Sigmoid colon (tissue), 7 donors: ENCODE results near the gene NTNG1. TPM values are rescaled to one million over a fixed set of nuclear protein-coding genes. Genes with fewer than 3 reads are reported as not detected.

Source experiments
- DNase-seq: peaks from one replicate; pipeline ENCODE4 v3.0.0-alpha.2; 2019
- H3K27ac ChIP-seq, 4 donors: fragments of 200-600 bp; sonication (generic); one replicate each; pipeline ENCODE4 v1.5.1; 2016 to 2019; ENCODE audit warnings: mild to moderate bottlenecking in 1 of 4
- H3K27me3 ChIP-seq, 3 donors: fragments of 200-600 bp; sonication (generic); one replicate each; pipeline ENCODE4 v1.5.1; 2019; ENCODE audit warnings: mild to moderate bottlenecking in 1 of 3
- H3K36me3 ChIP-seq, 4 donors: fragments of 200-600 bp; sonication (generic); one replicate each; pipeline ENCODE4 v1.5.1; 2016 to 2019
- H3K4me1 ChIP-seq, 4 donors: fragments of 200-600 bp; sonication (generic); one replicate each; pipeline ENCODE4 v1.5.1; 2017 to 2019
- H3K4me3 ChIP-seq, 4 donors: fragments of 200-600 bp; sonication (generic); one replicate each; pipeline ENCODE4 v1.5.1; 2017 to 2019; ENCODE audit warnings: mild to moderate bottlenecking in 2 of 4, moderate library complexity in 1 of 4
- H3K9me3 ChIP-seq, 4 donors: fragments of 200-600 bp in 3 of 4; sonication (generic) in 3 of 4; one replicate each; pipeline versions ENCODE4 v1.5.1 to v1.6.1; 2013 to 2019
- CTCF ChIP-seq, 4 experiments: fragments of 450-650 bp in 3 of 4; fragments of 200-600 bp in 1 of 4; IDR thresholded peaks; one replicate each; pipeline ENCODE4 v1.5.1; 2016 to 2019; ENCODE audit warnings: antibody characterized with exemption in 4 of 4, mild to moderate bottlenecking in 3 of 4, moderate library complexity in 2 of 4
- EP300 ChIP-seq, 4 donors: sonication (generic); formaldehyde crosslinking; IDR thresholded peaks; one replicate each; pipeline ENCODE4 v1.6.1; 2017; ENCODE audit warnings: antibody characterized with exemption in 4 of 4
- POLR2A ChIP-seq, 2 donors: fragments of 450-650 bp; IDR thresholded peaks; one replicate each; pipeline ENCODE4 v1.6.1; 2016; ENCODE audit warnings: antibody characterized with exemption in 2 of 2, mild to moderate bottlenecking in 2 of 2, moderate library complexity in 2 of 2
- POLR2AphosphoS5 ChIP-seq, 4 donors: sonication (generic); formaldehyde crosslinking; IDR thresholded peaks; one replicate each; pipeline ENCODE4 v1.6.1; 2017; ENCODE audit warnings: antibody characterized with exemption in 4 of 4
- WGBS, 2 donors: extraction: QIAGEN DNeasy Blood & Tissue Kit; methylation state at CpG; one replicate each; pipeline ENCODE4 v1.1.7; 2013; 5-methylcytosine and 5-hydroxymethylcytosine counted together
- intact Hi-C: fragments of 100-400 bp; cut with DNase I; formaldehyde crosslinking; loops from one replicate; pipeline ENCODE4 v1.15.1; 2023
- polyA plus RNA-seq, 3 donors: library from polyadenylated mRNA; stranded (reverse); fragments of 200-250 nt; gene quantifications; one replicate each; pipeline ENCODE4 v1.2.3, GENCODE V29; 2013
- total RNA-seq, 4 donors: library from RNA; depleted of rRNA; stranded (reverse); fragments of >200 nt; gene quantifications; one replicate each; pipeline ENCODE4 v1.1.0, GENCODE V29; 2016
- donor health status: healthy with polysubstance abuse.
- donor health status: Bipolar disorder and iron deficiency.
- donor health status: healthy.

The NTNG1 gene
- total and polyA plus RNA-seq, 7 donors = under 0.01 to 32.5 (median 9.5) TPM; not detected in 1

- DNase-seq = no peak
- H3K27ac ChIP-seq = no peak overlapping the region
- H3K4me3 ChIP-seq = no peak overlapping the region
- TF ChIP-seq POLR2A (IDR thresholded peaks at IDR 0.05) (no peak), POLR2AphosphoS5 (IDR thresholded peaks at IDR 0.05) (no peak), CTCF (IDR thresholded peaks at IDR 0.05) (no peak), EP300 (IDR thresholded peaks at IDR 0.05) (no peak)
- no peaks in the 10 kb centered on the region for H3K36me3 ChIP-seq
- intact Hi-C loops = no loop called here
- peaks cover 0 to 9% (median 4%) of the 10 kb centered on the region in 4 donors for H3K4me1 ChIP-seq
- WGBS, 2 donors = 88 to 92% methylated on average over 3 of the region's 3 CpGs
- no peaks in the 10 kb centered on the region for H3K9me3 ChIP-seq
- H3K27me3 ChIP-seq = no peaks in the 10 kb centered on the region
These were observed 10.5 kb downstream of the NTNG1 start for GRCh38 chr1:107151295-107151694.

DNA sequence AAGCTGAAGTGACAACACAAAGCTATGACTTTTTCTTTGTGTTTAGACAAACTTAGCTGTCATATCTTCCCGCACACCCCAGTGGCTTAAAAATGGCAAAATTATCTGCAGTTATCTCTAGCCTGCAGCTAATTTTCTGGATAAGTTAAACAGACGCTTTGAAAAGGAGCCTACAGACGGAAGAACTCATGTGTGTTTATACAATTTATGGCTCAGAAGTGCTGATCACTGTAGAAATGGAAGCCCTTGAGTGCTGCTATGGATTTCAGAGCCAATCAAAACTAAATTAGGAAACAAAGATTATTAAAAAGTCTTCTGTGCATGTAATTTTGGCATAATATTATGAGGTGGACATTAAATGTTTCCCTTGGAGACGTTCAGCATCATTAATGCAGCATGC is 11.6 kb downstream of the NTNG1 start:
- Histone ChIP-seq H3K27ac (no peak overlapping the region), H3K4me1 (peaks cover 0 to 9% (median 4%) of the 10 kb centered on the region in 4 donors), H3K4me3 (no peak overlapping the region), H3K27me3 (no peaks in the 10 kb centered on the region), H3K36me3 (no peaks in the 10 kb centered on the region), H3K9me3 (no peaks in the 10 kb centered on the region)
- intact Hi-C loops = no loop called here
- DNase-seq = no peak
- TF ChIP-seq EP300 (IDR thresholded peaks at IDR 0.05) (no peak), POLR2AphosphoS5 (IDR thresholded peaks at IDR 0.05) (no peak), CTCF (IDR thresholded peaks at IDR 0.05) (no peak), POLR2A (IDR thresholded peaks at IDR 0.05) (no peak)
- WGBS, 2 donors = 40 to 60% methylated on average over 4 of the region's 4 CpGs

GRCh38 chr1:107153014-107153413 is 12.2 kb downstream of the NTNG1 start:
- no peaks in the 10 kb centered on the region for H3K9me3 ChIP-seq
- TF ChIP-seq POLR2A (IDR thresholded peaks at IDR 0.05) (no peak), CTCF (IDR thresholded peaks at IDR 0.05) (no peak), POLR2AphosphoS5 (IDR thresholded peaks at IDR 0.05) (no peak), EP300 (IDR thresholded peaks at IDR 0.05) (no peak)
- peaks cover 0 to 9% (median 4%) of the 10 kb centered on the region in 4 donors for H3K4me1 ChIP-seq
- no peak overlapping the region for H3K4me3 ChIP-seq
- intact Hi-C loops = no loop called here
- H3K36me3 ChIP-seq = no peaks in the 10 kb centered on the region
- no peak for DNase-seq
- WGBS, 2 donors = 58 to 84% methylated on average over 2 of the region's 2 CpGs
- no peaks in the 10 kb centered on the region for H3K27me3 ChIP-seq
- no peak overlapping the region for H3K27ac ChIP-seq

DNA sequence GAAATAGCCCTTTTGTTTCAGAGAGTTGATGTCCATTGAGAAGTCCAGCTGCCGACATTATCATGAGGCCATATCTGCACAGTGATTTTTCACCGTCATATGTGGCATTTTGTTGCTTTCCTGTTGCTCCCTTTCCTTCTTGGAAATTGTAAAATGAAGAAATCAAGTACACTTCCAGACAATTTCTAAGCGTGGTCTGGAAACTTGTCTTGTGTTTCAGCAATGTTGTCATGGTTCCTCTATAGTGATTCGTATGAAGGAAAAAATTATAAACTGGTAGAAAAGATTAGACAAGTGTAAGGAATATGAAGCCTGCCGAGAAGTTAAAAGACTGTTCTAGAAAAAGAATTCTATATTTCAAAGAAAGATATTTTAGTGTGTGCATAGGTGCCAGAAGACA is 17.7 kb downstream of the NTNG1 start:
- DNase-seq = no peak
- Histone ChIP-seq H3K27me3 (no peaks in the 10 kb centered on the region), H3K36me3 (no peaks in the 10 kb centered on the region), H3K27ac (no peak overlapping the region), H3K4me1 (no peaks in the 10 kb centered on the region), H3K4me3 (no peak overlapping the region), H3K9me3 (no peaks in the 10 kb centered on the region)
- TF ChIP-seq EP300 (IDR thresholded peaks at IDR 0.05) (no peak), CTCF (IDR thresholded peaks at IDR 0.05) (no peak), POLR2A (IDR thresholded peaks at IDR 0.05) (no peak), POLR2AphosphoS5 (IDR thresholded peaks at IDR 0.05) (no peak)
- intact Hi-C loops = no loop called here
- 88 to 89% methylated on average over 5 of the region's 5 CpGs for WGBS, 2 donors

DNA sequence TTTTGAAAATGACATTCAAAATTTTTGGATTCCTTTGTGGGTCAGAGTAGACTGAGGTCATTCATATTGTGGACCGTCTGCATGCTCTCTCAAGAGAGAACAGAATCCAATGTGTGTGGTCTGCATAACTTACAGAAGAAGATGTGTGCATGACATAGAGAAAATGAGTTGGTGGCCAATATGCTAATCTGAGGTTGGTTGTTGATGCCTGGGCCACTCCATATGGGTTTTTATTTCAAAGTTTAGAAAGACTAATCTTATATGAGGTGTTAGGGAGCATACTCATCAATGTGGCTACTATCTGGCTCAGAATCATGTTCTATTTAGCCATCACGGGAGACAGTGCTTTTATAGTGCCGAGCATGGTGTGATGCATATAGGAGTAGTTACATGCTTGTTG is 18.2 kb downstream of the NTNG1 start:
- H3K4me1 ChIP-seq = no peaks in the 10 kb centered on the region
- intact Hi-C loops = no loop called here
- 72 to 81% methylated on average over 3 of the region's 3 CpGs for WGBS, 2 donors
- no peaks in the 10 kb centered on the region for H3K9me3 ChIP-seq
- H3K36me3 ChIP-seq = no peaks in the 10 kb centered on the region
- no peaks in the 10 kb centered on the region for H3K27me3 ChIP-seq
- no peak overlapping the region for H3K27ac ChIP-seq
- no peak for DNase-seq
- no peak for TF ChIP-seq POLR2AphosphoS5 (IDR thresholded peaks at IDR 0.05)
- TF ChIP-seq EP300 (IDR thresholded peaks at IDR 0.05) = no peak
- no peak overlapping the region for H3K4me3 ChIP-seq
